Measurements from ENCODE around the gene TRIO. TPM values are rescaled to one million over a fixed set of nuclear protein-coding genes. Genes with fewer than 3 reads are reported as not detected.
A peak's percentile ranks its signal among the peaks of the same experiment; 100 is the strongest.

Gene TRIO
- total RNA-seq, 1 experiment from 2014 or later, result 88.8 TPM

DNA sequence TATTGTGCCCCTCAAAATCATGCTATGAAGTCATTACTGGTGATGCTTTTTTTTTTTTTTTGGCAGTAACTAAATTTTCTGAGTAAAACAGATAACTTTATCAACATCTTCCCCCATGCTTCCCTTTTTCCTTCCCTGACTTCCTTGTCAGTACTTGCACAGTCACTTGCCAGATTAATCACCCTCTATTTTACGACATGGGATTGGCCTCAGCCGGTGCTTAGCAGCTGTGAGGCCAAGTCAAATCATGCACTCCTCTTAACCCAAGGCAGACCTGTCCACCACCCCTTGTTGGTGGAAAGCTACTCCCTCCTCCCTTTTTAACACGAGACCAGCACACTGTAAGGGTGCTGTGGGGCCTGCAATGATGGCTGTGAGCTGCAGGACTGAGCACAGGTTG is 320.5 kb downstream of the TRIO start (continued):
- TF ChIP-seq, protein P1, sequence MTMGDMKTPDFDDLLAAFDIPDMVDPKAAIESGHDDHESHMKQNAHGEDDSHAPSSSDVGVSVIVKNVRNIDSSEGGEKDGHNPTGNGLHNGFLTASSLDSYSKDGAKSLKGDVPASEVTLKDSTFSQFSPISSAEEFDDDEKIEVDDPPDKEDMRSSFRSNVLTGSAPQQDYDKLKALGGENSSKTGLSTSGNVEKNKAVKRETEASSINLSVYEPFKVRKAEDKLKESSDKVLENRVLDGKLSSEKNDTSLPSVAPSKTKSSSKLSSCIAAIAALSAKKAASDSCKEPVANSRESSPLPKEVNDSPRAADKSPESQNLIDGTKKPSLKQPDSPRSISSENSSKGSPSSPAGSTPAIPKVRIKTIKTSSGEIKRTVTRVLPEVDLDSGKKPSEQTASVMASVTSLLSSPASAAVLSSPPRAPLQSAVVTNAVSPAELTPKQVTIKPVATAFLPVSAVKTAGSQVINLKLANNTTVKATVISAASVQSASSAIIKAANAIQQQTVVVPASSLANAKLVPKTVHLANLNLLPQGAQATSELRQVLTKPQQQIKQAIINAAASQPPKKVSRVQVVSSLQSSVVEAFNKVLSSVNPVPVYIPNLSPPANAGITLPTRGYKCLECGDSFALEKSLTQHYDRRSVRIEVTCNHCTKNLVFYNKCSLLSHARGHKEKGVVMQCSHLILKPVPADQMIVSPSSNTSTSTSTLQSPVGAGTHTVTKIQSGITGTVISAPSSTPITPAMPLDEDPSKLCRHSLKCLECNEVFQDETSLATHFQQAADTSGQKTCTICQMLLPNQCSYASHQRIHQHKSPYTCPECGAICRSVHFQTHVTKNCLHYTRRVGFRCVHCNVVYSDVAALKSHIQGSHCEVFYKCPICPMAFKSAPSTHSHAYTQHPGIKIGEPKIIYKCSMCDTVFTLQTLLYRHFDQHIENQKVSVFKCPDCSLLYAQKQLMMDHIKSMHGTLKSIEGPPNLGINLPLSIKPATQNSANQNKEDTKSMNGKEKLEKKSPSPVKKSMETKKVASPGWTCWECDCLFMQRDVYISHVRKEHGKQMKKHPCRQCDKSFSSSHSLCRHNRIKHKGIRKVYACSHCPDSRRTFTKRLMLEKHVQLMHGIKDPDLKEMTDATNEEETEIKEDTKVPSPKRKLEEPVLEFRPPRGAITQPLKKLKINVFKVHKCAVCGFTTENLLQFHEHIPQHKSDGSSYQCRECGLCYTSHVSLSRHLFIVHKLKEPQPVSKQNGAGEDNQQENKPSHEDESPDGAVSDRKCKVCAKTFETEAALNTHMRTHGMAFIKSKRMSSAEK (CRISPR knock-in tag; IDR thresholded peaks at IDR 0.05; ENCODE audit: borderline replicate concordance), result no peak
- TF ChIP-seq GABPB1 (CRISPR knock-in tag; IDR thresholded peaks at IDR 0.05), result no peak
- TF ChIP-seq SOX15 (CRISPR knock-in tag; IDR thresholded peaks at IDR 0.05), result no peak
- no peak for TF ChIP-seq OVOL2 (CRISPR knock-in tag; IDR thresholded peaks at IDR 0.05; ENCODE audit: borderline replicate concordance)
- TF ChIP-seq, protein P2, sequence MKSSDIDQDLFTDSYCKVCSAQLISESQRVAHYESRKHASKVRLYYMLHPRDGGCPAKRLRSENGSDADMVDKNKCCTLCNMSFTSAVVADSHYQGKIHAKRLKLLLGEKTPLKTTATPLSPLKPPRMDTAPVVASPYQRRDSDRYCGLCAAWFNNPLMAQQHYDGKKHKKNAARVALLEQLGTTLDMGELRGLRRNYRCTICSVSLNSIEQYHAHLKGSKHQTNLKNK (CRISPR knock-in tag; IDR thresholded peaks at IDR 0.05), result no peak
- TF ChIP-seq, protein P3, sequence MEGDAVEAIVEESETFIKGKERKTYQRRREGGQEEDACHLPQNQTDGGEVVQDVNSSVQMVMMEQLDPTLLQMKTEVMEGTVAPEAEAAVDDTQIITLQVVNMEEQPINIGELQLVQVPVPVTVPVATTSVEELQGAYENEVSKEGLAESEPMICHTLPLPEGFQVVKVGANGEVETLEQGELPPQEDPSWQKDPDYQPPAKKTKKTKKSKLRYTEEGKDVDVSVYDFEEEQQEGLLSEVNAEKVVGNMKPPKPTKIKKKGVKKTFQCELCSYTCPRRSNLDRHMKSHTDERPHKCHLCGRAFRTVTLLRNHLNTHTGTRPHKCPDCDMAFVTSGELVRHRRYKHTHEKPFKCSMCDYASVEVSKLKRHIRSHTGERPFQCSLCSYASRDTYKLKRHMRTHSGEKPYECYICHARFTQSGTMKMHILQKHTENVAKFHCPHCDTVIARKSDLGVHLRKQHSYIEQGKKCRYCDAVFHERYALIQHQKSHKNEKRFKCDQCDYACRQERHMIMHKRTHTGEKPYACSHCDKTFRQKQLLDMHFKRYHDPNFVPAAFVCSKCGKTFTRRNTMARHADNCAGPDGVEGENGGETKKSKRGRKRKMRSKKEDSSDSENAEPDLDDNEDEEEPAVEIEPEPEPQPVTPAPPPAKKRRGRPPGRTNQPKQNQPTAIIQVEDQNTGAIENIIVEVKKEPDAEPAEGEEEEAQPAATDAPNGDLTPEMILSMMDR (IDR thresholded peaks at IDR 0.05), result no peak
- TF ChIP-seq, protein P4, sequence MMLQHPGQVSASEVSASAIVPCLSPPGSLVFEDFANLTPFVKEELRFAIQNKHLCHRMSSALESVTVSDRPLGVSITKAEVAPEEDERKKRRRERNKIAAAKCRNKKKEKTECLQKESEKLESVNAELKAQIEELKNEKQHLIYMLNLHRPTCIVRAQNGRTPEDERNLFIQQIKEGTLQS (CRISPR knock-in tag; conservative IDR thresholded peaks at IDR 0.05), result no peak

DNA sequence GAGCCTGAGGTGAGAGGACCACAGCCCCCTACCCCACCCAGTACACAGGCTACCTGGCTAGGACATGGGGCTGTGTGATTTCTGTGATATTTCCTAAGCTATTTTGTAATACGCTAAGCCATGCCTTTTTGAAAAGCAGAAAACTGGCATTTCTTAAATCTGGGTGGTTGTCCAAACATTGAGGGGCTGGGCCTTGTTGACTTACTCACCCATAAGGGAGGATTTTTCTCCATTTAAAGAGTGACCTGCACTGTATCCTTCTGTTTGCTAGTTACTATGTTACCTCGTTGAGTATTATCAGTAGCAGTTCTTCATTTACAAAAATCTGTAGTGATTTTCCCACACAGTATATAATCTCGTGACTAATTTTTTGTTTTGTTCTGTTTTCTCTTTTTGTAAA is 321.0 kb downstream of the TRIO start:
- ATAC-seq, result no peak
- no peak for TF ChIP-seq ZNF671 (CRISPR knock-in tag; IDR thresholded peaks at IDR 0.05)
- TF ChIP-seq NFE2L1 (CRISPR knock-in tag; IDR thresholded peaks at IDR 0.05), result no peak
- TF ChIP-seq, protein P5, sequence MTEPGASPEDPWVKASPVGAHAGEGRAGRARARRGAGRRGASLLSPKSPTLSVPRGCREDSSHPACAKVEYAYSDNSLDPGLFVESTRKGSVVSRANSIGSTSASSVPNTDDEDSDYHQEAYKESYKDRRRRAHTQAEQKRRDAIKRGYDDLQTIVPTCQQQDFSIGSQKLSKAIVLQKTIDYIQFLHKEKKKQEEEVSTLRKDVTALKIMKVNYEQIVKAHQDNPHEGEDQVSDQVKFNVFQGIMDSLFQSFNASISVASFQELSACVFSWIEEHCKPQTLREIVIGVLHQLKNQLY (CRISPR knock-in tag; IDR thresholded peaks at IDR 0.05), result no peak
- CTCF ChIA-PET, result interaction anchor here (1.7 kb wide), 1 partner anchor 184 kb away, joined by 6 read pairs; no protein-coding TSS in a partner anchor

DNA sequence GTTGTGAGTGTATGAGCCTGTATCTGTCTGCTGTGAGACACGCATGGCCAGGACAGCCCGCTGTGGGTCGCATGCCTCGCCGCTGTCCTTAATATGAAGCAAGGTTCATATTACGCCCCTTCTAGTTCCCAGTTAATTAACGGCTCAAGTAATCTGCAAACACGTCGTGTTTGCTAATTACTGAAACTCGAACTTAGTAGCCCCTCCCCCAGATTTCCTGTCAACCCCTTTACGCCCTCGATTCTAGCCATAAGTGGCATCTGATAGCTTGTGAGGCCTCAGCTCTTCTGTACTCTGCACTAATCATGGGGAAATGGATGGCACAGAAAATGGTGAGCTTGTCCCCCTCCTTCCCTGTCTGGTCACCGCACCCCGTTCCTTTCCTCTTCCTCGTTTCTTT is 321.5 kb downstream of the TRIO start:
- ChIA-PET POLR2A (no interaction called here), CTCF (interaction anchor here (1.2 to 1.7 kb wide), 2 partner anchors 40 to 184 kb away, joined by 4 to 6 read pairs; no protein-coding TSS in a partner anchor)
- peaks cover 10% of the 10 kb centered on the region for H3K4me1 Mint-ChIP-seq
- peak overlapping the region; percentile 5 for H3K27ac Mint-ChIP-seq
- H3K9me3 Mint-ChIP-seq, result no peaks in the 10 kb centered on the region
- no peak for DNase-seq (ENCODE audit: low spot score)
- H3K4me3 Mint-ChIP-seq, result no peak overlapping the region
- H3K36me3 Mint-ChIP-seq, result peaks cover 30% of the 10 kb centered on the region
- H3K27me3 Mint-ChIP-seq (ENCODE audit: low read depth), result no peaks in the 10 kb centered on the region
- TF ChIP-seq RORB (CRISPR knock-in tag; IDR thresholded peaks at IDR 0.05), result no peak
- TF ChIP-seq, protein P6, sequence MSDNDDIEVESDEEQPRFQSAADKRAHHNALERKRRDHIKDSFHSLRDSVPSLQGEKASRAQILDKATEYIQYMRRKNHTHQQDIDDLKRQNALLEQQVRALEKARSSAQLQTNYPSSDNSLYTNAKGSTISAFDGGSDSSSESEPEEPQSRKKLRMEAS (CRISPR knock-in tag; IDR thresholded peaks at IDR 0.05), result no peak
- TF ChIP-seq SMAD4 (CRISPR knock-in tag; IDR thresholded peaks at IDR 0.05), result no peak
- TF ChIP-seq, protein P7, sequence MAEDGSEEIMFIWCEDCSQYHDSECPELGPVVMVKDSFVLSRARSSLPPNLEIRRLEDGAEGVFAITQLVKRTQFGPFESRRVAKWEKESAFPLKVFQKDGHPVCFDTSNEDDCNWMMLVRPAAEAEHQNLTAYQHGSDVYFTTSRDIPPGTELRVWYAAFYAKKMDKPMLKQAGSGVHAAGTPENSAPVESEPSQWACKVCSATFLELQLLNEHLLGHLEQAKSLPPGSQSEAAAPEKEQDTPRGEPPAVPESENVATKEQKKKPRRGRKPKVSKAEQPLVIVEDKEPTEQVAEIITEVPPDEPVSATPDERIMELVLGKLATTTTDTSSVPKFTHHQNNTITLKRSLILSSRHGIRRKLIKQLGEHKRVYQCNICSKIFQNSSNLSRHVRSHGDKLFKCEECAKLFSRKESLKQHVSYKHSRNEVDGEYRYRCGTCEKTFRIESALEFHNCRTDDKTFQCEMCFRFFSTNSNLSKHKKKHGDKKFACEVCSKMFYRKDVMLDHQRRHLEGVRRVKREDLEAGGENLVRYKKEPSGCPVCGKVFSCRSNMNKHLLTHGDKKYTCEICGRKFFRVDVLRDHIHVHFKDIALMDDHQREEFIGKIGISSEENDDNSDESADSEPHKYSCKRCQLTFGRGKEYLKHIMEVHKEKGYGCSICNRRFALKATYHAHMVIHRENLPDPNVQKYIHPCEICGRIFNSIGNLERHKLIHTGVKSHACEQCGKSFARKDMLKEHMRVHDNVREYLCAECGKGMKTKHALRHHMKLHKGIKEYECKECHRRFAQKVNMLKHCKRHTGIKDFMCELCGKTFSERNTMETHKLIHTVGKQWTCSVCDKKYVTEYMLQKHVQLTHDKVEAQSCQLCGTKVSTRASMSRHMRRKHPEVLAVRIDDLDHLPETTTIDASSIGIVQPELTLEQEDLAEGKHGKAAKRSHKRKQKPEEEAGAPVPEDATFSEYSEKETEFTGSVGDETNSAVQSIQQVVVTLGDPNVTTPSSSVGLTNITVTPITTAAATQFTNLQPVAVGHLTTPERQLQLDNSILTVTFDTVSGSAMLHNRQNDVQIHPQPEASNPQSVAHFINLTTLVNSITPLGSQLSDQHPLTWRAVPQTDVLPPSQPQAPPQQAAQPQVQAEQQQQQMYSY (CRISPR knock-in tag; IDR thresholded peaks at IDR 0.05), result no peak
- no peak for TF ChIP-seq NFATC4 (CRISPR knock-in tag; IDR thresholded peaks at IDR 0.05)
- ATAC-seq, result no peak; the same call in 1 of the 2 replicates

More for the DNA sequence above, 321.0 kb downstream of the TRIO start:
- Mint-ChIP-seq H3K4me1 (peaks cover 10% of the 10 kb centered on the region), H3K27ac (peak overlapping the region; percentile 5), H3K4me3 (no peak overlapping the region), H3K27me3 (ENCODE audit: low read depth) (no peaks in the 10 kb centered on the region), H3K36me3 (peaks cover 32% of the 10 kb centered on the region), H3K9me3 (no peaks in the 10 kb centered on the region)
- POLR2A ChIA-PET, result no interaction called here
- DNase-seq (ENCODE audit: low spot score), result no peak
